Activated B cell treated with CpG ODN at 0.5 μM for 24 hours (primary cell): ENCODE results near the gene DDTL. TPM values are rescaled to one million over a fixed set of nuclear protein-coding genes. Genes with fewer than 3 reads are reported as not detected.
"Not testable (repeated sequence)": the region's sequence is repeated elsewhere in the genome, so short reads cannot be mapped to it uniquely, and the experiment has no call there.

ENCODE experiments used
- ATAC-seq: fragments of 200-7000 bp; cut with Tn5 transposase; one replicate; pipeline ENCODE4 v1.10.0; 2021; ENCODE audit warnings: low read depth, mild to moderate bottlenecking, moderate library complexity
- CTCF ChIA-PET: fragments of 350-600 bp; sonication (Branson Sonifier 250); formaldehyde crosslinking; loops from one replicate; lab custom pipeline; 2021; ENCODE audit warnings: antibody characterized with exemption; lab: Charles Lee
- POLR2A ChIA-PET: fragments of 350-600 bp; sonication (Branson Sonifier 250); formaldehyde crosslinking; loops from one replicate; lab custom pipeline; 2021; ENCODE audit warnings: antibody characterized with exemption; lab: Charles Lee
- DNase-seq: peaks from one replicate; pipeline ENCODE4 v3.0.0; 2022
- H3K27ac Mint-ChIP-seq: one replicate; pipeline ENCODE4 v1.8.0; 2020; ENCODE audit warnings: mixed read lengths
- H3K27me3 Mint-ChIP-seq: one replicate; pipeline ENCODE4 v1.8.0; 2021; ENCODE audit warnings: mixed read lengths
- H3K36me3 Mint-ChIP-seq: one replicate; pipeline ENCODE4 v1.8.0; 2021; ENCODE audit warnings: low read depth, mixed read lengths
- H3K4me1 Mint-ChIP-seq: one replicate; pipeline ENCODE4 v1.8.0; 2021; ENCODE audit warnings: mixed read lengths
- H3K4me3 Mint-ChIP-seq: one replicate; pipeline ENCODE4 v1.8.0; 2020; ENCODE audit warnings: mild to moderate bottlenecking, mixed read lengths
- H3K9me3 Mint-ChIP-seq: one replicate; pipeline ENCODE4 v1.8.0; 2020; ENCODE audit warnings: mixed read lengths
- intact Hi-C: fragments of 100-400 bp; cut with micrococcal nuclease; formaldehyde crosslinking; loops from one replicate; pipeline ENCODE4 v1.15.1; 2024
- total RNA-seq: library from RNA; stranded (reverse); gene quantifications from 2 replicates; pipeline ENCODE4 v1.2.3, GENCODE V29; 2022
- TF ChIP-seq, protein P1 (sequence below): fragments of 200-600 bp; IDR thresholded peaks from one replicate; pipeline ENCODE4 v1.8.0; 2022; ENCODE audit warnings: antibody characterized with exemption, mild to moderate bottlenecking

DDTL gene
- total RNA-seq, 1 donor from 2014 or later = 3.1 TPM

DNA sequence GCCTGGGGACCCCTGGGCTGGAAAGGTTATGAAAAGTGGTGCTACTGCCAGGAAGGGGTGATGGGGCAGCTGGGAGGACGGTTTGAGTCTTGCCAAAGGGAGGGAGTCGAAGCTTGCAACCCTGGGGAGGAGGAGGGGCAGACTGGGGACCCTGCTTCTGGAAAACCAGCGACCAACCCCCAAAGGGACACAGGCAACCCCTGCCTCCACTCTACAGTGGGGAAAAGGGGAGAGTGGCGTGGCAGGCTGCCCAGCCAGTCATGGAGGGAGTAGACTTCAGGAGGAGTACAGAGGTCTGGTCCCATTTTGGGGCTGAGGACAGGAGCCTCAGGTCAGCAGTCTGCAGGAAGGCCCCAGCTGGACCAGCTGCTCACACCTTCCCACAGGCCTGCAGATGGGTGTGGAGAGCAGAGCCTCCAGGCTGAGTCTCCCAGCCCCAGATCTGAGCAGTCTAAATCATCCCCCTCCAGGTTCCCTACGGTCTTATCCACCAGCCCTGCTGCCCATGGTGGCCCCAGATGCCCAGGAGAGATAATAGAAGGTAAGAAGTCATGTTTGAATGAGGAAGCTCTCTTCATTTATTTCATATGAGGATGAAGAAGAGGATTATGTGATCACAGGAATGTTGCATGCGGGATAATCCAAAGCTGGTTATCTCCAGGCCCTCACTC lies 4.3 kb downstream of the DDTL start:
- Mint-ChIP-seq H3K4me1 (peaks cover 19% of the 10 kb centered on the region), H3K27ac (no peak overlapping the region), H3K9me3 (no peaks in the 10 kb centered on the region), H3K27me3 (no peaks in the 10 kb centered on the region), H3K4me3 (no peak overlapping the region), H3K36me3 (peaks cover 31% of the 10 kb centered on the region)
- CTCF ChIA-PET = no interaction called here
- TF ChIP-seq, protein P1, sequence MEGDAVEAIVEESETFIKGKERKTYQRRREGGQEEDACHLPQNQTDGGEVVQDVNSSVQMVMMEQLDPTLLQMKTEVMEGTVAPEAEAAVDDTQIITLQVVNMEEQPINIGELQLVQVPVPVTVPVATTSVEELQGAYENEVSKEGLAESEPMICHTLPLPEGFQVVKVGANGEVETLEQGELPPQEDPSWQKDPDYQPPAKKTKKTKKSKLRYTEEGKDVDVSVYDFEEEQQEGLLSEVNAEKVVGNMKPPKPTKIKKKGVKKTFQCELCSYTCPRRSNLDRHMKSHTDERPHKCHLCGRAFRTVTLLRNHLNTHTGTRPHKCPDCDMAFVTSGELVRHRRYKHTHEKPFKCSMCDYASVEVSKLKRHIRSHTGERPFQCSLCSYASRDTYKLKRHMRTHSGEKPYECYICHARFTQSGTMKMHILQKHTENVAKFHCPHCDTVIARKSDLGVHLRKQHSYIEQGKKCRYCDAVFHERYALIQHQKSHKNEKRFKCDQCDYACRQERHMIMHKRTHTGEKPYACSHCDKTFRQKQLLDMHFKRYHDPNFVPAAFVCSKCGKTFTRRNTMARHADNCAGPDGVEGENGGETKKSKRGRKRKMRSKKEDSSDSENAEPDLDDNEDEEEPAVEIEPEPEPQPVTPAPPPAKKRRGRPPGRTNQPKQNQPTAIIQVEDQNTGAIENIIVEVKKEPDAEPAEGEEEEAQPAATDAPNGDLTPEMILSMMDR = no peak
- POLR2A ChIA-PET = no interaction called here
- intact Hi-C loops = loop anchor here (10.0 kb wide), 1 partner anchor 56 kb away; no protein-coding TSS in a partner anchor
- DNase-seq = no peak
- ATAC-seq = no peak

DNA sequence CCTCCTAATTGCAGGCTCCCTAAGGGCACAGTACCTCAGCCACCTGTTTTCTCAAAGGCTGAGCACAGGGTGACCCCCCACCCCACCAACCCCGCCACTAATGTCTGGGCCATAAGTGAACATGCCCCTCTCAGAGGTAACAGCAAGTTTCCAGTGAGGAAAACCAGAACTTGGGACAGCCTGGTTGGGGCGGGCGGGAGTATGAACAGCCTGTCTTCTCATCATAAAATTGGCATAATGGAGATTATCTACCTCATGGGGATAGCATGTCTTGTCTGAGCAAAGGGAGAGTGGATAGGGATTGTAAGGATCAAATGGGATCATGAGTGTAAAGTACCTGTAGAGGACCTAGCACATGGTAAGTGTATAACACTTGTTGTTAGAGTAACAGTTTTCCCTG lies 5.2 kb downstream of the DDTL start:
- H3K9me3 Mint-ChIP-seq, H3K27ac Mint-ChIP-seq, H3K27me3 Mint-ChIP-seq, ATAC-seq, DNase-seq, CTCF ChIA-PET, H3K4me3 Mint-ChIP-seq: not testable (repeated sequence)
- intact Hi-C loops = loop anchor here (10.0 kb wide), 1 partner anchor 57 kb away; no protein-coding TSS in a partner anchor
- POLR2A ChIA-PET = interaction anchor here (0.6 kb wide), 1 partner anchor 165 kb away, joined by 10 read pairs; no protein-coding TSS in a partner anchor
- Mint-ChIP-seq H3K4me1 (peaks cover 19% of the 10 kb centered on the region), H3K36me3 (peaks cover 31% of the 10 kb centered on the region)

DNA sequence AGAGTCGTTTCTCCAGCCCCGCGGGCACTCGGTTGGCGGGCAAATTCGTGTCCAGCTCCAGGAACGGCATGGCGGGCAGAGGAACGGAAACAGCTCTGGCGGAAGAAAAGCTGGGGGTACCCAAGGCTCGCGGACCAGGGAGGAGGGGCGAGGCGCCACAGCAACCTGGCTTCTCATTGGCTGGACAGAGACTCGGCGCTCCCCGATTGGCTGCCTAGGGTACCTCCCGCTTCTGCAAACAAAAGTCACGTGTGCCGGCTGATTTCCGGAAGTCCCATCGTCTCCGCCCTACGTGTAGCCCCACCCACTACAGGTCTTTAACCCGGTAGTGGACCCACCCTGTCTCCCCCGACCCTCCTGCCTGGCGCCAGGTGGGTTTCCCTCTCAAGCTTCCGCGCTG lies 7.7 kb downstream of the DDTL start, which contains the start of gene DDT:
Gene DDT (minus strand): TSS at position 97 of the 400 bp plus-strand sequence. CDS start 27 bp downstream, at position 70.
- Mint-ChIP-seq H3K36me3 (peaks cover 27% of the 10 kb centered on the region), H3K4me1 (peaks cover 15% of the 10 kb centered on the region)
- H3K27ac Mint-ChIP-seq, H3K4me3 Mint-ChIP-seq, CTCF ChIA-PET, H3K9me3 Mint-ChIP-seq, H3K27me3 Mint-ChIP-seq, POLR2A ChIA-PET, DNase-seq: not testable (repeated sequence)
- peak; percentile 90 for ATAC-seq
- intact Hi-C loops = loop anchor here (10.0 kb wide), 1 partner anchor 60 kb away; no protein-coding TSS in a partner anchor

DNA sequence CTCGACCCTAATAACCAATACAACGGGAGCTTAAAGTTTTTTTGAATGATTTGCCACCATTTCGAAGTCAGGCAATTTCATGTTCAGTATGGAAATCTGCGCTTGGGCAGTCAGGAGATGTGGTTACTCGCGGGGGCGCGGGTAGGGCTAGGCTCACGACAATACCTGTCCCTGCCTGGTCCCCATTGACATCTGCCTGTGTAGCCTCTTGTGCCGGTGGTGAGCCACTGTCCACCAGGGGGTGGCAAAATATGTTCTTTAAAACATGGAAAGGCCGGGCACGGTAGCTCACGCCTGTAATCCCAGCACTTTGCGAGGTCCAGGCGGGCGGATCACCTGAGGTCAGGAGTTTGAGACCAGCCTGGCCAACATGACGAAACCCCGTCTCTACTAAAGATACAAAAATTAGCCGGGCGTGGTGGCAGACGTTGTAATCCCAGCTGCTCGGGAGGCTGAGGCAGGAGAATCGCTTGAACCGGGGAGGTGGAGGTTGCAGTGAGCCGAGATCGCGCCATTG lies 8.2 kb downstream of the DDTL start:
- POLR2A ChIA-PET, H3K27ac Mint-ChIP-seq, H3K27me3 Mint-ChIP-seq, H3K4me3 Mint-ChIP-seq, H3K9me3 Mint-ChIP-seq, DNase-seq, CTCF ChIA-PET: not testable (repeated sequence)
- intact Hi-C loops = loop anchor here (10.0 kb wide), 1 partner anchor 60 kb away; no protein-coding TSS in a partner anchor
- peak; percentile 56 for ATAC-seq
- Mint-ChIP-seq H3K36me3 (peaks cover 21% of the 10 kb centered on the region), H3K4me1 (peaks cover 12% of the 10 kb centered on the region)

DNA sequence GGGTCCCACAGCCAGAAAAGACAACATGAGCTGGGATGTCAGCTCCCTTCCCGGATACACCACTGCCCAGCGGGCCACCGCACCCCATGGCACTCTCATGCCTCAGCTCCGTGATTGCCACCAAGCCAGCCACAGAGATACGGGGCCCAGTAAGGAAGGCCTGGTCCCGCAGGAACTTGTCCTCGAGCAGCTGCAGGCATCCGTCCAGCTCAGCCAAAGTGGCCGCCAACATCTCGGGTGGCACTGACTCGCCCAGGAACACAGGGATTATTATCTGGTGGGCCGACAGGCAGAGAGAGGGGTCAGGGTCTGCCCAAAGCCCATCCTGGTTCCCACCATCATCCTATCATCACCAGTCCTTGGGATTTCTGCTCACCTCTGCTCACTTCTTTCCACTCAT lies 10.6 kb downstream of the DDTL start:
- not testable (repeated sequence) for H3K27ac Mint-ChIP-seq

DNA sequence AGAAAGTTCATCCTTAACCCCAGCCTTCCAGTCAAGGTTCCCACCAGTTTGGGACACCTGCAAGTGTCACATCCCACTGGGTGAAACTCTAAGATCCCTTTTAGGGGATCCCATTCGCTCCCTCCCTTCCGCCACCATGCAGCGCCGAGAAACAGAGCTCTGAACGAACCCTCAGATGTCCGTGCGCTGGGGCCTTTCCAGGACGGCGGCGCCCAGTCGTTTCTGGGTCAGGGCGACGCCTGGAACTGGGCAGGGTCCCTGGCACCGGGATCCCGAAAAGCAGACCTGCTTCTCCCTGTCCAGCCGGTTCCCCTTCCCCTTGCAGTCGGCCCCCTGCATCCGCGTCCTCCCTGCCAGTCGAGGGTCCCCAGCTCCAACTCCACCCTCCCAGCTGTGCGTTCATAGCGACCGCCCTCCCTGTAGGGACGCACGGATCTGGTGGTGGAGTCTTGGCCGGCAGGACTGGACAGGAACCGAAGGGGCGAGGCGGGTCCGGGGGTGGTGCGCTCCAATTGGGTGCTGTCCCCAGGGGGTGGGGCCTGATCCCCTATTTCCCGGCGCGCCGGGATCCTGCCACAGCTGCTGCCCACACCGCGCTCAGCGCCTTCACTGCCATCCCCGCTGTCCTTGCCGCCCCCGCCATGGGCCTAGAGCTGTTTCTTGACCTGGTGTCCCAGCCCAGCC lies 13.0 kb downstream of the DDTL start, which contains the start of gene GSTT2:
Gene GSTT2 (plus strand): TSS at position 578 of the 684 bp plus-strand sequence.
- H3K27me3 Mint-ChIP-seq, POLR2A ChIA-PET, CTCF ChIA-PET, H3K36me3 Mint-ChIP-seq, DNase-seq, H3K27ac Mint-ChIP-seq, H3K4me3 Mint-ChIP-seq, ATAC-seq, H3K4me1 Mint-ChIP-seq, H3K9me3 Mint-ChIP-seq: not testable (repeated sequence)
- intact Hi-C loops = loop anchor here (5.0 to 10.0 kb wide), 4 partner anchors 65 to 545 kb away; partner anchors contain the start of gene GGT5

More for the DNA sequence above, 10.6 kb downstream of the DDTL start:
- POLR2A ChIA-PET, H3K9me3 Mint-ChIP-seq, H3K4me1 Mint-ChIP-seq, CTCF ChIA-PET, H3K4me3 Mint-ChIP-seq, DNase-seq, H3K36me3 Mint-ChIP-seq, ATAC-seq, H3K27me3 Mint-ChIP-seq: not testable (repeated sequence)
- intact Hi-C loops = loop anchor here (10.0 kb wide), 1 partner anchor 63 kb away; no protein-coding TSS in a partner anchor

DNA sequence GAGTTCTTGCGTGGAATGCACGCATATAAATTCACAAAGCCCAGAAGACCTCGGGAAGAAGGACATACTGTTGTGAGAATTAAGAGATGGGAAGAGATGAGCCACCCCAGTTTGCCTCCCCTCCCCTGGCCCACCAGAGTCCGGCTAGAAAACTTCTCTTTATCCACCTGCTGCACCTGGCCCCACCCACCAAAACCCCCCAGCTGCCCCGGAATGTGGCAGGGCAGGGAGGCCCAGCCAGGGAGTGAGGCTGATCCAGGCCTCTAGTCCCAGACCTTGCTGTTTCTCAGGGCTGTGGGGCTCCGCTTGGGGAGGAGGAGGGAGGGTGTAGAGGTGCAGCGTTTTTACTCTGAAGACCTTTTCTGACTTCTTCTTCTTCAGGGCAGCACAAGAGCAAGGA lies 13.9 kb downstream of the DDTL start:
- H3K36me3 Mint-ChIP-seq, ATAC-seq, POLR2A ChIA-PET, H3K4me3 Mint-ChIP-seq, H3K9me3 Mint-ChIP-seq, CTCF ChIA-PET, H3K27me3 Mint-ChIP-seq, H3K27ac Mint-ChIP-seq, DNase-seq, H3K4me1 Mint-ChIP-seq: not testable (repeated sequence)
- intact Hi-C loops = loop anchor here (5.0 to 10.0 kb wide), 3 partner anchors 194 to 544 kb away; partner anchors contain the start of gene GGT5
